Mesodermal cell (in vitro differentiated cells): ENCODE data around the gene SH3BGR.
"Not testable (repeated sequence)": the region's sequence is repeated elsewhere in the genome, so short reads cannot be mapped to it uniquely, and the experiment has no call there.

ENCODE experiments used
- H3K27ac ChIP-seq: 2 replicates; pipeline ENCODE4 v1.7.0; 2013; ENCODE audit warnings: mild to moderate bottlenecking, low read depth, low read length, moderate library complexity; ENCODE audit not compliant: severe bottlenecking
- H3K36me3 ChIP-seq: 2 replicates; pipeline ENCODE4 v1.7.1; 2013; ENCODE audit warnings: mild to moderate bottlenecking, low read length, moderate library complexity; ENCODE audit not compliant: control insufficient read depth, insufficient read depth
- H3K4me1 ChIP-seq: one replicate; pipeline ENCODE4 v1.7.1; 2013; ENCODE audit warnings: mild to moderate bottlenecking, low read length; ENCODE audit not compliant: insufficient read depth, control insufficient read depth, poor library complexity, severe bottlenecking
- H3K4me3 ChIP-seq: 2 replicates; pipeline ENCODE4 v1.7.0; 2013; ENCODE audit warnings: low read length, control low read depth, mild to moderate bottlenecking; ENCODE audit not compliant: insufficient read depth, poor library complexity, severe bottlenecking; ENCODE audit errors: extremely low read depth
- H3K9me3 ChIP-seq: 2 replicates; pipeline ENCODE4 v1.7.1; 2013; ENCODE audit warnings: mild to moderate bottlenecking, low read length, moderate library complexity; ENCODE audit not compliant: control insufficient read depth
- WGBS, 2 experiments: methylation state at CpG; one replicate each; pipeline ENCODE4 v1.1.5; 2013; ENCODE audit warnings: missing lambda C conversion rate in 2 of 2; ENCODE audit not compliant: insufficient coverage in 2 of 2; 5-methylcytosine and 5-hydroxymethylcytosine counted together

SH3BGR gene

DNA sequence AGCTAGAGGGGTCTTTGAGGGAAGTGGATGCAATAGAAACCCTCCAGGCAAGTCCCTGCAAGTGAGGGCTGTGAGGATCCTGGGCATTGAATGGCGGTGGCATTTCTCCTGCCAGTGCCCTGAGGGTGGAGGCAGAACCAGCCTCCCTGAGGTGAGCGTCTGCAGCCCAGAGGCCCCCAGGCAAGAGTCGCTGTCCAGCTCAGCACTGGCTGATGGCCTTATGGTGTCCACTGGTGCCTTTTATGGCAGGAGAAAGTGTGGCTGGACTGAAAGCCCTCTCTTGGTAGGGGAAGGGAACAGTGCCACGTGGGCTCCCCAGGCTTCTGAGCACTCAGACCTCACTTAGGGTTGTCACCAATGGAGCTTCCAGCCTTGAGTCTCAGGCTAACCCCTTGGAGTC, 77.3 kb downstream of the SH3BGR start:
- H3K27ac ChIP-seq: no peak overlapping the region
- WGBS, 2 experiments: 78 to 85% methylated on average over 3 to 4 of the region's 4 CpGs
- H3K4me1 ChIP-seq: peaks cover 9% of the 10 kb centered on the region
- no peak overlapping the region for H3K4me3 ChIP-seq
- no peaks in the 10 kb centered on the region for H3K9me3 ChIP-seq
- H3K36me3 ChIP-seq: no peaks in the 10 kb centered on the region

DNA sequence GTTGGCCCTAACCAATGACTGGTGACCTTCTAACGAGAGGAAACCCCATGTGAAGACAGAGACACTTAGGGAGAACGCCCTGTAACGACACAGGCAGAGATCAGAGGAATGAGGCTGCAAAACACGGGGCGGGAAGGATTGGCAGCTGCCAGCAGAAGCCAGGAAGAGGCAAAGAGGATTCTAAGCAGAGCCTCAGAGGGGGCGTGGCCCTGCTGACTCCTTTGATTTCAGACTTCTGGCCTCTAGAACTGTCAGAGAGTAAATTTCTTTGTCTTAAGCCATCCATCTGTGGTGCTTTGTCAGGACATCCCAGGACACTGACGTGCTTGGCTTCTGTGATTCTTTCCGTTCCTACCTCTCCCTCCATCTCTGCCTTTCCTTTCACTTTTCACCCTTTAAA, 79.3 kb downstream of the SH3BGR start:
- Histone ChIP-seq H3K4me3 (no peak overlapping the region), H3K9me3 (no peaks in the 10 kb centered on the region), H3K27ac (no peak overlapping the region), H3K36me3 (no peaks in the 10 kb centered on the region), H3K4me1 (peaks cover 2% of the 10 kb centered on the region)
- WGBS, 2 experiments: 35 to 43% methylated on average over 8 of the region's 8 CpGs

DNA sequence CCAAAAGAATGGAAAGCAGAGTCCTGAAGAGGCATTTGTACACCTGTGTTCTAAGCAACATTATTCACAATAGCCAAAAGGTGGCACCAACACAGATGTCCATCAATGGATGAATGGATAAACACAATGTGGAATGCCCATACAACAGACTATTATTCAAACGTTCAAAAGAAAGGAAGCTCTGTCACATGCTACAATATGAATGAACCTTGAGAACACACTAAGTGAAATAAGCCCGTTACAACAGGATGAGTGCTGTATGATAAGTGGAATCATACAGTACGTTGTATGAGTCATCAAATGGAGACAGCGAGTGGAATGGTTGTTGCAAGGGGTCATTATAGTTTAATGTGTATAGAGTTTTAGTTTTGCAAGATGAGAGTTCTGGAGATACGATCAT, 80.1 kb downstream of the SH3BGR start:
- H3K9me3 ChIP-seq: no peaks in the 10 kb centered on the region
- no peak overlapping the region for H3K4me3 ChIP-seq
- no peaks in the 10 kb centered on the region for H3K36me3 ChIP-seq
- peaks cover 2% of the 10 kb centered on the region for H3K4me1 ChIP-seq
- 97 to 98% methylated on average over 4 of the region's 5 CpGs for WGBS, 2 experiments
- H3K27ac ChIP-seq: no peak overlapping the region

DNA sequence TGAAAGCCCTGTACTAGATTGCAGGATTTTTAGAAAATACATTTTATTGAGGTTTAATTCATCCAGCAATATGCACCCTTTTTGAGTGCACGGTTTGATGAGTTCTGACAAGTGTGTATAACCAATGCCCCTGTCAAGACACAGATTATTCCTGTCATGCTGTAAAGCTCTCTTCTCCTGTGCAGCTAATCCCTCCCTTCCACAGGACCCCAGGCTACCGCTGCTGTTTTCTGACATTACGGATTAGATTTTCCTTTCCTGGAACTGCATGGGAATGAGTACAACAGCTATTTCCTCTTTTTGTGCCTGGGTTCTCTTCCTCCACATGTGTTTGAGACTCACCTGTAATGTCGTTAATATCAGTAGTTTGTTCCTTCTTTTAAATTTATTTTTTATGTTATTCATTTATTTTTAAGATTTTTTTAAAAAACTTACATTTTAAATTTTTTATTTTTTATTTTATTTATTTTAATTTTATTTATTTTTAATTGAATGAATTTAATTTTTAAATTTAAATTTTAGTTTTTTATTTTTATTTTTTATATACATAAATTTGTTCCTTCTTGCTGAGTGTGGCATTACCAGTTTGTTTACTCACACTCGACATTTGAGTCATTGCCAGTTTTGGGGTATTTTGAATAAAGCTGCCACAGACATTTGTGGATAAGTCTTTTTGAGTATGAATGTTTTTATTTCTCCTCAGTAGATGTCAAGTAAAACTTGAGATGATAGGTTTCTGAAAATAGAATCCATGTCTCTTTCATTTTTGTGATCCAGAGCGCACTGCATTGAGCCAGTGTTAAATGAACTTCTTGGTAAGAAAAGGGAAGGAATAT, 82.0 kb downstream of the SH3BGR start:
- peaks cover 2% of the 10 kb centered on the region for H3K4me1 ChIP-seq
- no peak overlapping the region for H3K4me3 ChIP-seq
- no peaks in the 10 kb centered on the region for H3K36me3 ChIP-seq
- H3K9me3 ChIP-seq: no peaks in the 10 kb centered on the region
- no peak overlapping the region for H3K27ac ChIP-seq
- 93 to 100% methylated on average over 2 to 3 of the region's 6 CpGs for WGBS, 2 experiments

DNA sequence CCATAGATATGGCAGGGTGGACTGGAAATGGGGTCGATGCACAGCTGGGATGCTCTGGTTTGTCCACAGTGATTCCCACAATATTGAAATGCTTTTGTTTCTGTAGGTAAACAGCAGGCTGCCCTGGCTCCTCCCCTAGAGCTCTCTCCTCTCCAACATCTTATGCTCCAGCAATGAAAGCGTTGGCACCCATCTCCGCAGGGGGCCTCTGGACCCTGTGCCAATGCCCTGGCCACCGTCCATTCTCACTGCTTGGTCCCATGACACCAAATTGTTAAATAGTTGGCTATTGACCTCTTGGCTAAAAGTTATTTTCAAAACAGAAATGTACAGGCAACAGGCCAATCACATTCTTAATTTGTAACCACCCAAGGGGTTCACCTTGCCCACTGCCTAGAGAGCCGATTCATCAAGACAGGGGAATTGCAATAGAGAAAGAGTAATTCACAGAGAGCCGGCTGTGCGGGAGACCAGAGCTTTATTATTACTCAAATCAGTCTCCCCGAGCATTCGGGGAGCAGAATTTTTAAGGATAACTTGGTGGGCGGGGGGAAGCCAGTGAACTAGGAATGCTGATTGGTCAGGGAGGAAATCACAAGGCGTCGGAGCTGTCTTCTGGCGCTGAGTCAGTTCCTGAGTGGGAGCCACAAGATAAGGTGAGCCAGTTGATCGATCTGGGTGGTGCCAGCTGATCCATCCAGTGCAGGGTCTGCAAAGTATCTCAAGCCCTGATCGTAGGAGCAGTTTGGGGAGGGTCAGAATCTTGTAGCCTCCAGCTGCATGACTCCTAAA, 84.1 kb downstream of the SH3BGR start:
- Histone ChIP-seq H3K4me3 (no peak overlapping the region), H3K27ac (no peak overlapping the region), H3K4me1 (peaks cover 1% of the 10 kb centered on the region), H3K9me3 (peaks cover 5% of the 10 kb centered on the region), H3K36me3 (no peaks in the 10 kb centered on the region)
- WGBS, 2 experiments: 92 to 94% methylated on average over 7 to 10 of the region's 15 CpGs

DNA sequence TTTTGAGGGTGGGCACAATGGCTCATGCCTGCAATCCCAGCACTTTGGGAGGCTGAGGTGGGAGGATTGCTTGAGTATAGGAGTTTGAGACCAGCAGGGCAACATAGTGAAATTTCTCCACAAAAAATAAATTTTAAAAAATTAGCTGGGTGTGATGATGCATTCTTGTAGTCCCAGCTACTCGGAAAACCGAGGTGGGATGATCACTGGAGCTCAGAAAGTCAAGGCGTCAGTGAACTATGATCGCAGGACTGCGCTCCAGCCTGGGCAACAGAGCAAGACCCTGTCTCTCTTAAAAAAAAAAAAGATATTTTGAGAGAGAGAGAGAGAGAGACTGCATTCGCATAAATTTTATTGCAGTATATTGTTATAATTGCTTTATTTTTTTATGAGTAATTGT, 85.1 kb downstream of the SH3BGR start:
- Histone ChIP-seq H3K9me3 (peaks cover 5% of the 10 kb centered on the region), H3K4me1 (no peaks in the 10 kb centered on the region), H3K4me3 (no peak overlapping the region), H3K36me3 (no peaks in the 10 kb centered on the region), H3K27ac (no peak overlapping the region)
- 82% methylated on average over 4 of the region's 6 CpGs; no CpG with 5 or more reads in 1 of the 2 experiments for WGBS, 2 experiments

DNA sequence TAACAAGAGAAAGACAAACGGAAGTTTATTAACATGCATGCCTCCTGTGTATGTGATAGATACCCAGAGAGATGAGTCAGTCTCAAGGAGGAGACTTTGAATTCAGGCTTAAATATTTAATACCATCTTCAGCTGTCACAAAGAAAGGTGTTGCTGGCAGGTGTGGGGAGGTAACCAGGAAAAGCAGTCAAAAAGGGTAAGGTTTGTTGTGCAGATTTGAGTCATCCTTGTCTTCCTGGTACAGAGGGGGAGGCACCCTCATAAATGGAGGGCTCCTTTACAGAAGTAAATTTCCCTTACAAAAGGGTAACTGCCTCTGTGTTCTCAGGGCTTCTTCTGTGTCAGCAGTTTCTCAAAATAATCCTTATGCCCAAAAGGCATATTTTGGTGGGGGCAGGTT, 85.8 kb downstream of the SH3BGR start:
- H3K27ac ChIP-seq: no peak overlapping the region
- no CpG with 5 or more reads among the region's 1 CpG for WGBS, 2 experiments
- H3K9me3 ChIP-seq: peaks cover 5% of the 10 kb centered on the region
- H3K36me3 ChIP-seq: no peaks in the 10 kb centered on the region
- no peak overlapping the region for H3K4me3 ChIP-seq
- no peaks in the 10 kb centered on the region for H3K4me1 ChIP-seq

DNA sequence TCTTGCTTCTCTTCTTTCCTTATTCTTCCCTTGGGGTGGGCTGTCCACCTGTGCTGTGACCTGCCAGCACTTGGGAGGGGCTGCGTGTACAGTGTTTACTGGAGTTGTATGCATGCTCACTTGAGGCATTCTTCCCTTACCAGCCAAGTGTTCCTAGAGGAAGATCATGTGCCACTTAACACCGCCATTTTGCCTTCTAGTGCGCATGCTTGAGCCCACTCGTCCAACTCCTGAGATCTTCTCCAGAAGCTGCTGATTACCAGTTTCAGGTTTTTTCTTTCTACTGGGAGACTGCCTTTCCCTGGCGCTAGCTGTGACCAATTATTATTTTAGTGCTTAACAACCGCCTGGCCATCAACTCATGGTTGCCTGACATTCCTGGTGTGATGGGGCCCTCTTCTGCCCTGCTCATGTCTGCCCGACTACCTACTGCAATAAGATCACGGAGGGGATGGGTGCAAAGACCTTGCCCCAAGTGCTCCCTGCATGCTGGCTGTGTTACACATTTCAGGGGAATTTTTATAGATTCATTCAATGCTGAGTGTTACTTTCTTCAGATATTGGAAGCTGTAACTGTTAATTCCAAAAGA, 86.8 kb downstream of the SH3BGR start:
- no peaks in the 10 kb centered on the region for H3K36me3 ChIP-seq
- H3K4me1 ChIP-seq: no peaks in the 10 kb centered on the region
- no peak overlapping the region for H3K4me3 ChIP-seq
- peaks cover 5% of the 10 kb centered on the region for H3K9me3 ChIP-seq
- WGBS, 2 experiments: 70 to 83% methylated on average over 5 to 8 of the region's 8 CpGs
- H3K27ac ChIP-seq: no peak overlapping the region

DNA sequence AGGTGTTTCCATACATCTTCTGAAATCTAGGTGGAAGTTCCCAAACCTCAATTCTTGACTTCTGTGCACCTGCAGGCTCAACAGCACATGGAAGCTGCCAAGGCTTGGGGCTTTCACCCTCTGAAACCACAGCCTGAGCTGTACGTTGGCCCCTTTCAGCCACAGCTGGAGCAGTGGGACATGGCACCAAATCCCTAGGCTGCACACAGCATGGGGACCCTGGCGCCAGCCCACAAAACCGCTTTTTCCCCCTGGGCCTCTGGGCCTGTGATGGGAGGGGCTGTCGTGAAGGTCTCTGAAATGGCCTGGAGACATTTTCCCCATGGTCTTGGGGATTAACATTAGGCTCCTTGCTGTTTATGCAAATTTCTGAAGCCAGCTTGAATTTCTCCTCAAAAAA, 88.6 kb downstream of the SH3BGR start:
- 90 to 93% methylated on average over 2 to 3 of the region's 4 CpGs for WGBS, 2 experiments
- not testable (repeated sequence) for H3K36me3 ChIP-seq

DNA sequence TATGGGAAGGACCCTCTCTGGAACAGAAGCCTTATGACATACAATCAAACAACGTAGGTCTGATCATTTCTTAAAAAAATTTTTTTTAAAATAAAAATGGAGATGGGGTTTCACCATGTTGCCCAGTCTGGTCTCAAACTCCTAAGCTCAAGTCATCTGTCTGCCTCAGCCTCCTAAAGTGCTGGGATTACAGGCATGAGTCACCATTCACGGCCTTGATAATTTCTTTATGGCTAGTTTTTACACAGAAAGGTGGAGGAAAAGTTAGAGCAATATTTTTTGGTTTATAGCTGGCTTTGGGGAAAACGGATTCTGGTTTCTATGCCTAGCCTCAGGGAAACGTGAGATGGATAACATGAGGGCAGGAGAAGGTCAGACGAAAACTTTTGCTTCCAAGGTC, 91.0 kb downstream of the SH3BGR start:
- H3K27ac ChIP-seq: no peak overlapping the region
- no peak overlapping the region for H3K4me3 ChIP-seq
- WGBS, 2 experiments: 86 to 88% methylated on average over 1 to 3 of the region's 5 CpGs

More for the DNA sequence above, 88.6 kb downstream of the SH3BGR start:
- not testable (repeated sequence) for H3K9me3 ChIP-seq, H3K4me3 ChIP-seq, H3K27ac ChIP-seq, H3K4me1 ChIP-seq

More for the DNA sequence above, 91.0 kb downstream of the SH3BGR start:
- Histone ChIP-seq H3K36me3 (no peaks in the 10 kb centered on the region), H3K4me1 (no peaks in the 10 kb centered on the region), H3K9me3 (peaks cover 5% of the 10 kb centered on the region)
